ENCODE data around the gene RBM44.
A peak's percentile ranks its signal among the peaks of the same experiment; 100 is the strongest.
"Not testable (repeated sequence)": the region's sequence is repeated elsewhere in the genome, so short reads cannot be mapped to it uniquely, and the experiment has no call there.

The RBM44 gene

GRCh38 chr2:237782181-237782580 lies 16.4 kb upstream of the RBM44 start:
- TF ChIP-seq PAX5 (IDR thresholded peaks at IDR 0.05; ENCODE audit: insufficient read depth, low read length, severe bottlenecking) (no peak), SPI1 (IDR thresholded peaks at IDR 0.05; ENCODE audit: low read depth, low read length) (no peak), TAF1 (IDR thresholded peaks at IDR 0.05; ENCODE audit: low read depth, low read length) (no peak), POU2F2 (IDR thresholded peaks at IDR 0.05; ENCODE audit: low read depth, low read length) (no peak), POLR2AphosphoS5 (IDR thresholded peaks at IDR 0.05; ENCODE audit: low read depth, low read length) (no peak), POLR2A (IDR thresholded peaks at IDR 0.05; ENCODE audit: low read depth, low read length) (no peak)
- DNase-seq (ENCODE audit: insufficient read length, low spot score) (no peak), FAIRE-seq (no peak)

DNA sequence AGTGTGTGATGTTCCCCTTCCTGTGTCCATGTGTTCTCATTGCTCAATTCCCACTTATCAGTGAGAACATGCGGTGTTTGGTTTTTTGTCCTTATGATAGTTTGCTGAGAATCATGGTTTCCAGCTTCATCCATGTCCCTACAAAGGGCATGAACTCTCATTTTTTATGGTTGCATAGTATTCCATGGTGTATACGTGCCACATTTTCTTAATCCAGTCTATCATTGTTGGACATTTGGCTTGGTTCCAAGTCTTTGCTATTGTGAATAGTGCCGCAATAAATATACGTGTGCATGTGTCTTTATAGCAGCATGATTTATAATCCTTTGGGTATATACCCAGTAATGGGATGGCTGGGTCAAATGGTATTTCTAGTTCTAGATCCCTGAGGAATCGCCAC lies 14.9 kb upstream of the RBM44 start:
- FAIRE-seq; DNase-seq (ENCODE audit: insufficient read length, low spot score): not testable (repeated sequence)

GRCh38 chr2:237786936-237787335 lies 11.6 kb upstream of the RBM44 start:
- TF ChIP-seq TAF1 (IDR thresholded peaks at IDR 0.05; ENCODE audit: low read depth, low read length) (no peak), POU2F2 (IDR thresholded peaks at IDR 0.05; ENCODE audit: low read depth, low read length) (no peak), SPI1 (IDR thresholded peaks at IDR 0.05; ENCODE audit: low read depth, low read length) (no peak), POLR2A (IDR thresholded peaks at IDR 0.05; ENCODE audit: low read depth, low read length) (no peak), POLR2AphosphoS5 (IDR thresholded peaks at IDR 0.05; ENCODE audit: low read depth, low read length) (no peak), PAX5 (IDR thresholded peaks at IDR 0.05; ENCODE audit: insufficient read depth, low read length, severe bottlenecking) (no peak)
- DNase-seq (ENCODE audit: insufficient read length, low spot score) (no peak), FAIRE-seq (no peak)

DNA sequence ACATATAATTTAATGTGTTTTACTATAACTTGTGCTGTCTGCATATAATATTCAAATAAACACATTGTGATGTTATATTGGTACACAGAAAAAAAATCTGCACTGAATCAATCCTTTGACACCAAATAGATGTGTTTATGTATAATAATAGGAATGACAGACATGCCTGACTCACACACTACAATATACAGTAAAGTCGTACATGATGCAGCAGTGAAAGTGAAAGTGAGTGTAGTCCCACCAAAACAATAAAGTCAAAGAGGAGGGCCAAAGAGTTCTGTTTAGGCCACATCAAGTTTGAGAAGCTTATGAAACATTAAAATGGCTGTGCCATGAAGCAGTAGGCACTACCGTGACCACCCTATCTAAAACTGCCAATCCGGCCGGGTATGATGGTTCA lies 8.2 kb upstream of the RBM44 start:
- FAIRE-seq, result no peak
- DNase-seq (ENCODE audit: insufficient read length, low spot score), result no peak
- TF ChIP-seq SPI1 (IDR thresholded peaks at IDR 0.05; ENCODE audit: low read depth, low read length) (no peak), POLR2AphosphoS5 (IDR thresholded peaks at IDR 0.05; ENCODE audit: low read depth, low read length) (no peak), PAX5 (IDR thresholded peaks at IDR 0.05; ENCODE audit: insufficient read depth, low read length, severe bottlenecking) (no peak), TAF1 (IDR thresholded peaks at IDR 0.05; ENCODE audit: low read depth, low read length) (no peak), POU2F2 (IDR thresholded peaks at IDR 0.05; ENCODE audit: low read depth, low read length) (no peak), POLR2A (IDR thresholded peaks at IDR 0.05; ENCODE audit: low read depth, low read length) (no peak)

- DNase-seq (ENCODE audit: insufficient read length, low spot score) (no peak), FAIRE-seq (peak; percentile 13)
- no peak for TF ChIP-seq PAX5 (IDR thresholded peaks at IDR 0.05; ENCODE audit: insufficient read depth, low read length, severe bottlenecking)
- no peak for TF ChIP-seq POLR2AphosphoS5 (IDR thresholded peaks at IDR 0.05; ENCODE audit: low read depth, low read length)
- no peak for TF ChIP-seq SPI1 (IDR thresholded peaks at IDR 0.05; ENCODE audit: low read depth, low read length)
- TF ChIP-seq POLR2A (IDR thresholded peaks at IDR 0.05; ENCODE audit: low read depth, low read length), result no peak
- no peak for TF ChIP-seq TAF1 (IDR thresholded peaks at IDR 0.05; ENCODE audit: low read depth, low read length)
- no peak for TF ChIP-seq POU2F2 (IDR thresholded peaks at IDR 0.05; ENCODE audit: low read depth, low read length)
Measured at GRCh38 chr2:237791977-237792727, 6.4 kb upstream of the RBM44 start.

DNA sequence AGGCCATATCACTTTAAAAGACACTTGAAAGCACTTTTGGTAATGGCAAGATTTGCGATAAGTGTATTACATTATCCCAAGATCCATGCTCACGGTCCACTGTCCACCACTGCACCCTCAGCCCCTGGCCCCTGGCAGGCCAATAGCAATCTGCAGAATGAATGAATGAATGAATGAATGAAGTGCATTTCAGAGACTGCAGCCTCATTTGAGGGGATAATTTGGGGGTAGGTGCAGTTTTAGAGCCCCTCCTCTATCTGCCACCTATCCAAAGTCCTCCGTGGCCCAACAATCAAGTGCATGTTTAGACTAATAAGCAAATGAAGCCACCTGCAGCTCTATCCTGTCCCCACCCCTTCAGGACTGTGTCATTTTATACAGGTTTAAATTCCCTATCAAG lies 1.3 kb upstream of the RBM44 start:
- FAIRE-seq (no peak), DNase-seq (ENCODE audit: insufficient read length, low spot score) (no peak)
- TF ChIP-seq POLR2A (IDR thresholded peaks at IDR 0.05; ENCODE audit: low read depth, low read length) (no peak), PAX5 (IDR thresholded peaks at IDR 0.05; ENCODE audit: insufficient read depth, low read length, severe bottlenecking) (no peak), POLR2AphosphoS5 (IDR thresholded peaks at IDR 0.05; ENCODE audit: low read depth, low read length) (no peak), POU2F2 (IDR thresholded peaks at IDR 0.05; ENCODE audit: low read depth, low read length) (no peak), TAF1 (IDR thresholded peaks at IDR 0.05; ENCODE audit: low read depth, low read length) (no peak), SPI1 (IDR thresholded peaks at IDR 0.05; ENCODE audit: low read depth, low read length) (no peak)

DNA sequence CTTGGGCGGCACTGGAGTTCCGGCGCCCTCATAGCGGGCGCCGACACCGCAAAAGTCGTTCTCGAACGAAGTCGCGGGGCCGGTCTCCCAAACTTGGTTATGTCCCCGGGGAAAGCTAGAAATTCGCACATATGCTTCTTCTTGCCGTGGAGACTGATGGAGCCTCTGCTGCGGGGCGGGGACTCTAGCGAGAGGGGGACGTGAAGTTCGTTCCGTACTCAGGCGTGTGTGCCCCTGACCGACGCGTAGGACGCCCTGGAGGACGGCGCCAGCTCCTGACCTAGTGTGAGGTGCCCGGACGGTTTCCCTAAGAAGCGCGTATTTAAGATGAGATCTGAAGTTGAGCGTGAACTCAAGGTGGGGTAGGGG lies 465 bp downstream of the RBM44 start:
- TF ChIP-seq POLR2A (IDR thresholded peaks at IDR 0.05; ENCODE audit: low read depth, low read length) (no peak), POU2F2 (IDR thresholded peaks at IDR 0.05; ENCODE audit: low read depth, low read length) (no peak), TAF1 (IDR thresholded peaks at IDR 0.05; ENCODE audit: low read depth, low read length) (no peak), SPI1 (IDR thresholded peaks at IDR 0.05; ENCODE audit: low read depth, low read length) (no peak), PAX5 (IDR thresholded peaks at IDR 0.05; ENCODE audit: insufficient read depth, low read length, severe bottlenecking) (no peak), POLR2AphosphoS5 (IDR thresholded peaks at IDR 0.05; ENCODE audit: low read depth, low read length) (no peak)
- FAIRE-seq (no peak), DNase-seq (ENCODE audit: insufficient read length, low spot score) (no peak)

GRCh38 chr2:237801466-237801865 lies 2.9 kb downstream of the RBM44 start:
- no peak for FAIRE-seq

DNA sequence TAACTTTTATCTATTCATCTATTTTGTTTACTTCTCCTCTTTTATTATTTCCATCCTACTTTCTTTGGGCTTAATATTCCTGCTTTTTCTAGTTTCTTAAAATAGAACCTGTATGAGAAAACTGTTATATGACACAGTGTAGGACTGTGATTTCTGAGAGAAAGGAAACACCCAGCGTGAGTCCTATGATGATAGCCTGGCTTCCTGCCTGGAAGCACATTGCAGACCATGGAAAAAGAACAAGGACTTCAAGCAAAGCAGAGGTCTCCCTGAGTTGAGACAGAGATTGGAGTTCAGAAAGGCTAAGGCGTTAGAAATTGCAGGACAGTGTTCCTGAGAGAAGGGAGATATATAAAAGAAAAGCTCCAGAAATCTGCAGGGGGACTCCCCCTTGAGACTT lies 7.8 kb downstream of the RBM44 start:
- TF ChIP-seq POLR2A (IDR thresholded peaks at IDR 0.05; ENCODE audit: low read depth, low read length) (no peak), POLR2AphosphoS5 (IDR thresholded peaks at IDR 0.05; ENCODE audit: low read depth, low read length) (no peak), TAF1 (IDR thresholded peaks at IDR 0.05; ENCODE audit: low read depth, low read length) (no peak)

More at GRCh38 chr2:237801466-237801865, 2.9 kb downstream of the RBM44 start:
- TF ChIP-seq POU2F2 (IDR thresholded peaks at IDR 0.05; ENCODE audit: low read depth, low read length) (no peak), PAX5 (IDR thresholded peaks at IDR 0.05; ENCODE audit: insufficient read depth, low read length, severe bottlenecking) (no peak), POLR2A (IDR thresholded peaks at IDR 0.05; ENCODE audit: low read depth, low read length) (no peak), TAF1 (IDR thresholded peaks at IDR 0.05; ENCODE audit: low read depth, low read length) (no peak), SPI1 (IDR thresholded peaks at IDR 0.05; ENCODE audit: low read depth, low read length) (no peak), POLR2AphosphoS5 (IDR thresholded peaks at IDR 0.05; ENCODE audit: low read depth, low read length) (no peak)
- no peak for DNase-seq (ENCODE audit: insufficient read length, low spot score)

DNA sequence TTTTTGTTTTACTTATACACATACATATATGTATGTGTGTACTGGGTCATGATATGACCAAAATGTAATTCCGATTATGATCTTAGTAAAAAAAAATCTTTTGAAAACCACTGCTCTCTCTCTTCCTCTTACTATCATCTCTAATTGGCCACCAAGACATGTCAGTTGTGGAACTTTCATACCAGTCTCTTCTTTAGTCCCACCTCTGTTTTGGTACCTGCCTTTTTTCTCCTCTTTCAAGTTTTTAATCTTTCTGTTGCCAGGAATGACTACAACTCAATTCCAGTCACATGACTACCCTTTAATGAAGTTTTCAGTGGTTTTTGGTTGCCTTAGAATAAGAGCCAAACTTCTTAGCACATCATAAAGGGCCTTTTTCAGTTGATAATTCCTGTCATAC lies 17.1 kb downstream of the RBM44 start:
- DNase-seq (ENCODE audit: insufficient read length, low spot score) (no peak), FAIRE-seq (no peak)
- TF ChIP-seq POLR2A (IDR thresholded peaks at IDR 0.05; ENCODE audit: low read depth, low read length), result no peak
- no peak for TF ChIP-seq PAX5 (IDR thresholded peaks at IDR 0.05; ENCODE audit: insufficient read depth, low read length, severe bottlenecking)
- TF ChIP-seq POLR2AphosphoS5 (IDR thresholded peaks at IDR 0.05; ENCODE audit: low read depth, low read length), result no peak
- TF ChIP-seq TAF1 (IDR thresholded peaks at IDR 0.05; ENCODE audit: low read depth, low read length), result no peak
- no peak for TF ChIP-seq SPI1 (IDR thresholded peaks at IDR 0.05; ENCODE audit: low read depth, low read length)
- TF ChIP-seq POU2F2 (IDR thresholded peaks at IDR 0.05; ENCODE audit: low read depth, low read length), result no peak

More for the DNA sequence above, 7.8 kb downstream of the RBM44 start:
- DNase-seq (ENCODE audit: insufficient read length, low spot score), result no peak
- FAIRE-seq, result no peak
